Muscle of back (tissue), 11 donors: ENCODE measurements around the gene CPED1. TPM values are rescaled to one million over a fixed set of nuclear protein-coding genes. Genes with fewer than 3 reads are reported as not detected.
A peak's percentile ranks its signal among the peaks of the same experiment; 100 is the strongest.
"Not testable (repeated sequence)": the region's sequence is repeated elsewhere in the genome, so short reads cannot be mapped to it uniquely, and the experiment has no call there.

Experiments used
- DNase-seq, 3 donors: peaks; one replicate each; pipeline versions ENCODE4 v3.0.0 to v3.0.0-alpha.2; 2013
- polyA plus RNA-seq, 10 donors: library from polyadenylated mRNA; unstranded; fragments of 120-200 nt; gene quantifications; one replicate each; pipeline ENCODE4 v1.2.1, GENCODE V29; 2013; ENCODE audit not compliant: insufficient read length in 10 of 10

Gene CPED1
- polyA plus RNA-seq, 10 donors = 8.7 to 34.2 (median 12.0) TPM

DNA sequence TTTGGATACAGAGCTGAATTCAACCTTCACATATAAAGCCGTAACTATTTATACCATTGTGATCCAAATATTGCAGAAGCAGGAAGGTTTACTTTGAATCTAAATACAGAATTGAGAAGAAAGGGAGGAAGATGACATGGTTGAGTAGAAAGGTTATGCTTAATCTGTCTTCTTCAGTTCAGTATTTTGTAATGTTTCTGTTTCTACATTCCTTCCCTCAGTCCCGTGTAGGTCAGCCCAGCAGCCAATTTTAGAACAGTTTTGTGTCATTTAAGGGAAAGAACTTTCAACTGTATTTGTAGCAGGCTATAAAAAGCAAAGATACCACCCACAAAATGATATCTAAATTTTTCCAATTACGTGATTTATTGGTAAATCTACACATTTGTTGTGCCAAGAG is 97.4 kb downstream of the CPED1 start:
- DNase-seq = no peak

DNA sequence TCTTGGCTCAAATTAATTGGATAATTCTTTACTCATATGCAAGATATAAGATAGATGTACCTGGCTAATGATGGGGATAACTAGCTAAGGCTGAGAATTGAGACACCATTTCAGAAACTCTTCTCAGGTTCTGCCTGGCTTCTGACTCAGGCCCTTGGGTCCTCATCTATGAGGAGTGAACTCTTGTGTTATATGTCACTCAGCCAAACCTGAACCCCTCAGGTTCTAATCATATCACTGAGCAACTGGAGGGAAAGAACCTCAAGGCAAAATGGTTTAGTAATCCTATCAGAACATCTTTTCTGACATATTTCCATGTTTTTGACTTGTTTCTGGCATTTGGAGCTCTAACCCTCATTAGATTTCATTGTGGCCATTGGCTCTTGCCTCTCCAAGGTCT is 100.4 kb downstream of the CPED1 start:
- DNase-seq = no peak

DNA sequence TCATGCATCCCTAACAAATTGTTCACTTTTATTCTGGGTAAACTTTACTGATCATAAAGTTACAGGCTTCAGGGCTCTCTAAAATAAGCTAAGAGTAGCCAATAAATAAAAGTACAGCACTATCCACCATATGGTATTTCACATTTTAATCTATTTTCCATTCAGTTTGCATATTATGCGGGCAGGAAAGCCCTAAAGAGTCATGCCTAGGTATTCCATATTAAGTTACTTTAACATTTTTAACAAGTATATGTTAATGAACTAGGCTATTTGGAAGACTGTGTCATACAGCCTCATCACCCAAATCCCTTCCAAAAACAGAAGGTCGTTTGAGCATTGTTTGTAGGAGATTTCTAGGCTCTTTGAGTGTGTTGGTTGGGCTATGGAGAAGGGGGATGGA is 106.3 kb downstream of the CPED1 start:
- DNase-seq = no peak

DNA sequence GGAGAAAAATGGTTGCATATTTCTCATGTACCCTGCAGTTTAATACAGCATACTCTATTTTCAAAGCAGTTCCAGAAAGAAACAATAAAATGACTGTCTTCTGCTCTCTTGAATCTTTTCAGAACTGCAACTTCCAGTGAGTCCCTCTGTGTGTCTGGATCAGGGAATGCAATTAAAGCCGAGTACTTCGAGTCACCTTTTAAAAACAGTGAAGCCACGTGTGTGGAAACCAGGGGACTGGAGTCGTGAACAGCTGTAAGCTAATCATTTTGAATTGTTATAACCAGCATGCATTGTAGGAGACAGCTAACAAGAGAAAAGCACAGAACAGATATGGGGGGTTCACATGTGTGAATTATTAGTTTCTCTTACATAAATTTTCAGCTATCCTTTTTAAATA is 109.1 kb downstream of the CPED1 start:
- DNase-seq = no peak

DNA sequence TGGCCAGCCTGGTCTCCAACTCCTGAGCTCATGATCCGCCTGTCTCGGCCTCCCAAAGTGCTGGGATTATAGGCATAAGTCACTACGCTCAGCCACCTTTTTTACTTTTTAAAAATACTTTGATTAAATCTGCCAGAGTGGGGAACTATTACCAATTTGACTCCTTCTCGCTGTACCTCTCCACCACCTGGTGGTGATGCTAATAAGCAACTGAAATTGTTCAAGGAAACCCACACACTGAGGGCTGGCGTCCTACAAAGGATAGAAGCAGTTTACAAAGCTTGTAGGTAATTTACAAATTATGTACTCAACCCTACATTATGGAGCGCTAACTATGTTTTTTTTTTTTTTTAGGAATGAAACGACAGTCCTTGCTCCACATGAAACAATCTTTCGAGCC is 111.1 kb downstream of the CPED1 start:
- no peak for DNase-seq

DNA sequence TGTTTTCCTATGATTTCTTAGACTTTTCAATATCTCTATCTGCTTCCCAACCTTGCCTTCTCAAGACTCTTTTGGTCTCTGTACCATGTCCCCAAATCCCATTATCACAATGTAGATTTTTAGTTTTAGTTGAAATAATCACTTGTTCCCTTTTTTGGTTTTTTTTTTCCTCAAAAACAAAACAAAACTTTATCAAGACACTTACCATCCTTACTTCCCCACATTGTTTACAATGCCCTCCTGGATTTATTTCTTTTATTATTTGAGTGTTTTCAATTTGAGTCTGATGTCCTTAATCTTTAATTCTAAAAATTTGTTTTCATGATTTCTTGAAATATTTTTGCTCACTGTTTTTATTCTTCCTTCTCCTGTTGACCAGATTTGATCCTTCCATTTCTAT is 112.6 kb downstream of the CPED1 start:
- no peak for DNase-seq

DNA sequence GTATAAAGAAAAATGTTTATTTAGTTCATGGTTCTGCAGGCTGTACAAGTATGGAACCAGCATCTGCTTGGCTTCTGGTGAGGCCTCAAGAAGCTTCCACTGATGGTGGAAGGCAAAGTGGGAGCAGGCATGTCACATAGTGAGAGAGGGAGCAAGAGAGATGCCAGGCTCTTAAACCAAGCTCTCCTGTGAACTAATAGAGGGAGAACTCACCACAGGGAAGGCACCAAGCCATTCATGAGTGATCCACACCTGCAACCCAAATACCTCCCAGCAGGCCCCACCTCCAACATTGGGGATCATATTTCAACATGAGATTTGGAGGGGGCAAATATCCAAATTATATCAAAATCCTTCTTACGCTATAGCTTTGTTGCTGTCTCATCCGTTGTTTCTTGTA is 113.1 kb downstream of the CPED1 start:
- no peak for DNase-seq

DNA sequence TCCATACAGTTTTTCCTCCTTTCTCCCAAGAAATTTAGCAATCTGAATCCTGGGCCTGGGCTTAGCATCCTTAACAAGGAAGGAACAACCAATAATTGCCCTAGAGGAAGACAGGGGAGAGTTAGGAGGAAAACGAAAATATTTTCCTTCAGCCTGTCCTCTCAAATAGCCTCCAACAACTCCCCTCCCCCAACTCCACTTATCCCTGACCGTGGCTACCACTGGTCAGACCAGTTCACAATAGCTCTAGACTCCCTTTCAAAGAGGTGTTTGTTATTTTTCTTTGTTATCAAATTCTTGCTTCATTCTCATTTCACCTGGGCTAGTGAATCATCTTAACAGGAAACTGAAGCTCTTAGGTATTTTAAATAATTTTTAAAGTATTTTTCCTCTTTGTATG is 114.1 kb downstream of the CPED1 start:
- no peak for DNase-seq

DNA sequence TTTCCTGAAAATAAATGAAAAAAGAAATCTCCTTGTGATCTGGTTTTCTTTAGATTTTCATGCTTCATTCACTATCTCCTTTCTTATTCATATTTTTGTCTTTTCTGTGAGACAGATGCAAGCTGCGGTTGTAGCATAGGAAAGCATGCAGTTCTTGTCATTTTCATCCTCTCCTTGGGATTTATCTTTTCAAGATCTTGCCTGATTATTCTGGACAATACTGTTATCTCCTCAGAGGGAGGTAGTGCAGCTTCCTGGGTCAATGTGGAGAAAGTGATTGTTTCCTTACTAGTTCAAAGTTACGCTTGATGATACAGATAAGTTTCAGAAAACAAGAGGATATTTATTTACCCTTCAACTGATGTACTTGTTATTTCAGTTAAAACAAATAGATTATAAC is 114.6 kb downstream of the CPED1 start:
- no peak for DNase-seq

DNA sequence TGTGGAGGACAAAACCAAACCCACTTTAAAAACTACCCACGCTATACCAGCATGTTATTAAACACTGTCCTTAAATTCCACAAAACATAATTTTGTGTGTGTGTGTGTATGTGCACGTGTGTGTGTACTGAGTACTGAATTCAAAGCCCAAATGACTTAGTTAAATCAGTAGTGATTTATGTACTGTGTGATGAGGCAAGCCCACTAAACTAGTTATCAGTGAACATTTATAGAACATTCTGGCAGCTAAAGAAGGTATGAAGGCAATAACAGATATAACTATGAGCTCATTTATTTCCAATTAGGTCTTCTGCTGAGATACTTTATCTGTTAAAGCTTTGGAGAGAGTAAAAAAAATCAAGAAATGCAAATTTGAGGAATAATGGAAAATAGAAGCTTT is 115.1 kb downstream of the CPED1 start:
- DNase-seq = no peak

DNA sequence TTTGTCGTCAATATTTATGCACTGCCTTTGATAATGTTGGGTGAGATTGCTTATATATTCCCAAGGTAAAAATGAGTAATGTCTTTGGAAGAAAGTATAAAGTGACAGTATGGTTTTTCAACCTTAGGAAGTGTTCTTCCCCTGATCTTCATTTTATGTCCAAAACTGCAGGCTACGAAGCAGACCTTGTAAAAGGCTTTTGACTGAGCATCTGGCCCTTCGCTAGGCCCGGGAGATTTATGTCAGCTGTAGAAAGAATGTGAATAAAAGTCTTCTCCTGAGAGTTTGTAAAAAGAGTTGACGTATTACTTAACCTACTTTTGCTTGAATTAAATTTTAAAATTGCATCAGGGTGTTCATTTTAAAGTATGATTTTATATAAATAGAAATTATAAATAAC is 116.8 kb downstream of the CPED1 start:
- DNase-seq = peak in 2 of 3 donors; percentile 44 to 73

DNA sequence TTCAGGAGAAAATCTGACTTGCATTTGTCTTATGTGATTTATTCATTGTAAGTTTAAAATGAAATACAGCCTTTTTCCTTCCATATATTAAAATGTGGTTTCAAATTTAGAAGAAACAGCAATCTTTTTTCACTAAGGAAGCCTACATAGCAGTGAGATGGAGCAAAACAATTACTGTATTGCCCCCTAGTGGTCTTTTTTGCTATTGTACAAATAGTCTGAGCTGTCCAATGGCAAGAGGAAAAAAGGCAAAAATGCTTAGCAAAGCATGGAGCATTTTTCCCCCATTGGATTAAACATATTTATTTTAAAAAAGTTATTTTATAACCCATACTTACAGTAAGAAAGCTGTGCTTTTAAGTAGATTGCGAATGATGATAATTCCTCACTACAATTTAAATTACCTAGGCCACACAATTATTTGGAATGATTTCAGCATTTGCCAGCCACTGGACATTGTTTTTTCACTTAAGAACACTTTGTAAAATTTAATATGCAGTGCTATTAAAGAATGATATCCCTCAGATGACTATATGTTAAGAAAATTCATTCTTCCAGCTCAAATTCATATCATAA is 119.5 kb downstream of the CPED1 start:
- peak; percentile 65 to 83 (median 67) for DNase-seq

DNA sequence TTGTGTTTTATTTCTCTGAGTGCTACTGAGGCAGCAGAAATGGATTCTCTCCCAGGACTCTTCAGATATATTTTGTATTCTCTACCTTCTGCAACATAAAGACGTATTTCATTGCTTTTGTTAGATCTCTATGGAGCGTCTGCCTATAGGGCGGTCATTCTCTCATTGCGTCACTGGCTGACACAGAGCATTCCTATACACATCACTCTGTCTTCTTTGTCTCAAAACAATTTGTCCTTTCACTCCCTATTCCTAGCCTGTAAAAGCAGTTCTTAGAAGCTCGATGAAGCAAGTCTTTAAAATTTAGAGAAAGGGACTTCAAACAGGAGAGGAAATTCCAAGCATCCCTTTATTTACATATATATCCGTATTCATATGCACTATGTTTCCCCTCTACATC is 120.6 kb downstream of the CPED1 start:
- no peak for DNase-seq

DNA sequence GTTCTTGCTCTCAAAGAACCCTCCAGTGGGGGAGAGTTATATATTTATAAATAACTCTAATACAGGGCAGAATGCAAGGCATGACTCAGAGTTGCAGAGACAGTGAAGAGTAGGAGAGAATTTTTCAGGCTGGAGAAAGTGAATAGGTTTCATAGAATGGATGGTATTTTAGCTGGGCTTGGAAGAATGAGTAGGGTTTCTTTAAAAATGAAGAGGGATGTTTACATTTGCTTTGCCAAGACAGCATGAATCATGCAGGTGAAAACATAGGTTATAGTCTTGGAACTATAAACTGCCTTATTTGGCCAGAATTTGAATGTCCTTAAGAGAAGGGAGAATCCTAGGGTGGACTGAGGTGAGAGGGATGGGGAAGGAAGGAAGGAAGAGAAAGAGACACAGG is 124.8 kb downstream of the CPED1 start:
- DNase-seq = peak in 1 of 3 donors; percentile 11

DNA sequence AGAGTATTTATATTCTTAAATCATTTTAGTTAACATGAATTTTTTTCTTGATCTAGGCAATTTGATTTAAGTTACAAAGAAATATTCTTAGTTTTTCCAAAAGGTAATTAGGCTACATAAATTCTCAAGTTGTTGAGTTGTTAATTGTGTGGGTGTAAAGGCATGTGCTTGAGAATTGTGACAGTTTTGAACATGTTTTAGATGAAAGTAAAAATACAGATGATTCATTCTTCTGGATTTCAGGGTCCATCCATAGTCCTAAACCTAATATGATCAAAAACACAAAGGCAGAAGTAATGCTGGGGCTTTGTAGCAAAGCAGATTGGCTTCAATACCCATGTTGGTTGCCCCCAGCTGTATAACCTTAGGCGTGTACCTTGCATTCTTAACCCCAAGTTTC is 127.9 kb downstream of the CPED1 start:
- DNase-seq = peak in 1 of 3 donors; percentile 7

DNA sequence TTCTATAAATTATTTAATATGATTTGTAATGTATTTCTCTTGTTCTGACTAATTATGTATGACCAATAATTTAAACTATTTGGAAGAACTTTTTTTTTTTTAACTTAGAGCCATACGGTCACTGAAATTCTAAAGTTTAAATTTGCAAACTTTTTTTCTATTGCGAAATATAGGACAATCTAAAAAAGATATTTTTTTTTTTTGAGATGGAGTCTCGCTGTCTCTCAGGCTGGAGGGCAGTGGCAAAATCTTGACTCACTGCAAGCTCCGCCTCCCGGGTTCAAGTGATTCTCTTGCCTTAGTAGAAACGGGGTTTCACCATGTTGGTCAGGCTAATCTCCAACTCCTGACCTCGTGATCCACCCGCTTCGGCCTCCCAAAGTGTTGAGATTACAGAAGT is 130.5 kb downstream of the CPED1 start:
- no peak for DNase-seq

DNA sequence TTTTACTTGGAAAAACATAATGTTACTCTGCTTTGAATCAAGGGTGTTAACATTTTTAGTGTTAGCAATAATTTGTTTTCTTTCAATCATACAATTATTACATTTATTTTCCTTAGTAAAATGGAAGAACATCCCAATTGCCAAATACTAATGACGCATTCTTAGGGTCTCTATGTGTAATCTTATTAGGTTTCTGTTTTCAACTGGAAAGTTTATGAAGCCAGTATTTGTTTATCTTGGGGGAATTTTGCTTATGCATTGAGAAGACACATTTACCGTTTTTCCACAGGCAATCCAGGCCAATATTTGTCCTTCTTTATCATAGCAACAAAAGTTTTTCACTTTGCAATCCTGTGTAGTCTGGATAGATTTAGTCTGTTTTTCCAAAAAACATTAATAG is 134.5 kb downstream of the CPED1 start:
- DNase-seq = peak; percentile 12 to 39 (median 30)

DNA sequence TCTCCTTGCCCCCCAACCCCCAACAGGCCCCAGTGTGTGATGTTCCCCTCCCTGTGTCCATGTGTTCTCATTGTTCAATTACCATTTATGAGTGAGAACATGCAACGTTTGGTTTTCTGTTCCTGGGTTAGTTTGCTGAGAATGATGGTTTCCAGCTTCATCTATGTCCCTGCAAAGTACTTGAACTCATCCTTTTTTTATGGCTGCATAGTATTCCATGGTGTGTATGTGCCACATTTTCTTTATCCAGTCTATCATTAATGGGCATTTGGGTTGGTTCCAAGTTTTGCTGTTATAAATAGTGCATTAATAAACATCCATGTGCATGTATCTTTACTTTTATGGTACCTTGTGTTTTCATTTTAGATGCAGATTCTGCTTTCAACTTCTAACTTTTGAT is 136.9 kb downstream of the CPED1 start:
- not testable (repeated sequence) for DNase-seq

DNA sequence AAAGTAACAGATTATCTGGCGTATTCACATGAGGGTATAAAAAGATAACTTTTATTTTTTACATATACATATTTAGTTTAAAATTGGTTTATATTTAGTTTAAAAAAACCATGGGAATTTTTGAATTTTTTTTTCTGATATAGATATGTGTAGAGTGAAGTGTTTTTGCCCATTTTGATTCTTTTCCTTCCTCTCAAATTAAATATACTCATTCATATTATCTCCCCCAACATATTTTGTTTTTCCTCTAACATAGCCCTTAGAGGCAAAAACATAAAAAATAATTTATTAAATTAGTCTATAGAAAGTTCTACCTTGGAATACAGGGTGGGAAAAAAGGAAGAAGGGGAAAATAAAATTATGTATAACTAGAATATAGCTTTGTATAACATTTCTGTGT is 137.7 kb downstream of the CPED1 start:
- no peak for DNase-seq

DNA sequence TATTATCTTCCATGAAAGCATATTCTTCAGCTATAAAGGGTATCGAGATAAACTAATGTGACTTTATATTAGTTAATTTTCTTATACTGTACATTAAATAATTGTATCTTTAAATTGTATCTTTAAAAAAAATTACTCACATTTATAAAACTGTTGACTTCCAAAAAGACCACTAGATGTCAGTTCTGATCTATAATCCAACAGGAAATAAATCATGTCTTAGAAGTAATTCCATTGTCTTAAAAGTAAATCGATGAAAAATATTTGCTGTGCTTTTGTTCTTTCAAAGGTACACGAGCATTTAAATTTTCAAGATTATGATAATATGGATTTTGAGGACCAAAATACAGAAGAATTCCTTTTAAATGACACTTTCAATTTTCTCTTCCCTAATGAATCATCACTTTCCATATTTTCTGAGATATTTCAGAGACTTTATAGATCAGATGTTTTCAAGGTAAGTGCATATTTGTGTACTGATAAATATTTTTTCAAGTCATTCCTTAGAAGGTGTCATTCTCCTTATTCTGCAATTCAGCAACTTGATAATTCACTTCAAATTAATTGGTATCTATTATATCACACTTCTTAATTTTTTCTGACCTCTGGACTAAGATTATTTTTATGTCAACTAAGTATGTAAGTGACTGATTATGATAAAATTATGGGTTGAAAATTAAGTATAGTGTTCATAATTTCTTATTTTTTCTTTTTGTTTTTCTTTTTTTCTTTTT is 138.5 kb downstream of the CPED1 start:
- DNase-seq = peak in 2 of 3 donors; percentile 7 to 22

DNA sequence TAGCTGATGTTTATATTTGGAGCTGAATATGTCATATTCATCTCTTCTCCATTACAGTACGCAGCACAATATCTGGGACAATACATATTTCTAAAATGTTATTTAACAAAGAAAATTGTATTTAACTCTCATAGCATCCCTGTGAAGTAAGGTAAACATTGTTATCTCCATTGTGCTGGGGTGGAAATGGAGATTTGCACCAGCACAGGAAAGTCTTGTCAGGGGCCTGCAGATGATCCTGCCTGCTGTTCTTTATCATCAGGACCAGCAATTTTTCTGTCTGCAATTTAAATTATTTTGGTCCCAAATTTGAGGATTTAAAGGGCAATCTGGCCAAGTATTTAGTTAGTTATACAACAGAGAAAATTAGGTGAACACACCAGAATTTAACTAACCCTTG is 144.4 kb downstream of the CPED1 start:
- no peak for DNase-seq

DNA sequence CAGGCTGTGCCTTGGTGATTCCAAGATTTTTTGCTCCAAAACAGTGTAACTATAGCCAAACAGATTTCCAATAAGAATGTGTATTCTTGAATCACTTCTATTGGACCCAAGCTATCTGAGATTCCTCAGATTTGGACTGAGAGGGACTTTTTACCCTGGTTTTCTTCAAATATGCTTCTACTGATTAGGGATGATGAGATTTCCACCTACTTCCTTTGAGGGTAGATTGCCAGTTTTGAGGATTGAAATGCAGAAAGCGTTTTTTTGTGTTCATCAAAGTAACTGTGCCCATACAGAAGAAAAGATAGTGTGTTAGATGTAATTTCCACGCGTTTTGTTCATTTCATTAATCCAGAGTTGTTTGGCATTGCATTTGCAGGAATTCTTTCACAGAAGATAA is 144.9 kb downstream of the CPED1 start:
- no peak for DNase-seq

DNA sequence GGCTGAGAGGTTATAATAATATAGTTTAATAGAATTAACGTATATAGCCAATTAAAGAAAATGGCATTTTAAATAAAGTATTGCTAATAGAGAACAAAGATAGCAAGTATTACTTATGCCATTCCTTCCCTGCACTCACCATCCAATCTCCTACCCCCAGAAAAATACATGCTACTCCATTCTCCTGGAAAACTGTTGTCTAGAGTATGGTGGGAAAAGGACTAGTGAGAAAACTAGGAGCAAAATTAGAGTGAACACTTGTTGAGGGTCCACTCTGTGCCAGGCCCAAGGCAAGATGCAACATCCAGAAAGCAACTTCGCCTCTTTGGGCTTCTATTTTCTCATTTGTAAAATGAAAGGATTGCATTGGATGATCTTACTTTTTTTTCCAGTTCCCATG is 149.1 kb downstream of the CPED1 start:
- no peak for DNase-seq
